ENCODE data around the gene USH2A.

DNA sequence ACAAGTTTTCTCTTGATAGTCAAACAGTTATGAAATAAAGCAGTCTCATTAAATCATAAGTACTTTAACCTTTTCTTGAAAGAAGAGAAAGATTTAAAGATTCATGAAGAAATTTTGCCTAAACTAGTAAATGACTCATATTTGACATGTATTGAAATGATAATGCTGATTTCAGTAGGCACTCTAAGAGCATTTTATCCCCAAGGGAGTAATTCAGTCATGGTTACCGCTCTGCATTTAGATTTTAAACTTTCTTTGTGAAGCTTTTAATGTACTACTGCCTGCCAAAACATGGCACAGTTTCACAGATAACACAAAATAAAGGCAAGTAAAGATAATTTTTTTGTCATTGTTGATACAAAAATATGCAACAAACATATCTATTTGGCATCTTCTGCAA lies 6.8 kb downstream of the USH2A start:
- TF ChIP-seq, protein P1, sequence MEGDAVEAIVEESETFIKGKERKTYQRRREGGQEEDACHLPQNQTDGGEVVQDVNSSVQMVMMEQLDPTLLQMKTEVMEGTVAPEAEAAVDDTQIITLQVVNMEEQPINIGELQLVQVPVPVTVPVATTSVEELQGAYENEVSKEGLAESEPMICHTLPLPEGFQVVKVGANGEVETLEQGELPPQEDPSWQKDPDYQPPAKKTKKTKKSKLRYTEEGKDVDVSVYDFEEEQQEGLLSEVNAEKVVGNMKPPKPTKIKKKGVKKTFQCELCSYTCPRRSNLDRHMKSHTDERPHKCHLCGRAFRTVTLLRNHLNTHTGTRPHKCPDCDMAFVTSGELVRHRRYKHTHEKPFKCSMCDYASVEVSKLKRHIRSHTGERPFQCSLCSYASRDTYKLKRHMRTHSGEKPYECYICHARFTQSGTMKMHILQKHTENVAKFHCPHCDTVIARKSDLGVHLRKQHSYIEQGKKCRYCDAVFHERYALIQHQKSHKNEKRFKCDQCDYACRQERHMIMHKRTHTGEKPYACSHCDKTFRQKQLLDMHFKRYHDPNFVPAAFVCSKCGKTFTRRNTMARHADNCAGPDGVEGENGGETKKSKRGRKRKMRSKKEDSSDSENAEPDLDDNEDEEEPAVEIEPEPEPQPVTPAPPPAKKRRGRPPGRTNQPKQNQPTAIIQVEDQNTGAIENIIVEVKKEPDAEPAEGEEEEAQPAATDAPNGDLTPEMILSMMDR (IDR thresholded peaks at IDR 0.05), result no peak
- TF ChIP-seq POLR2A (IDR thresholded peaks at IDR 0.05), result no peak

All from adrenal gland (tissue), 5 donors.